HFF-Myc (cell line): ENCODE measurements around the gene UNC13C.

ENCODE experiments used
- DNase-seq: peaks from one replicate; pipeline ENCODE4 v3.0.0-alpha.2; 2011; ENCODE audit warnings: low read depth; ENCODE audit errors: extremely low read depth
- H3K4me3 ChIP-seq: replicated peaks from 2 replicates; pipeline ENCODE4 v1.5.1; 2011; ENCODE audit warnings: low read depth, mild to moderate bottlenecking, control low read depth, low read length
- CTCF ChIP-seq: IDR thresholded peaks from 2 replicates; pipeline ENCODE4 v1.5.1; 2012; ENCODE audit warnings: mild to moderate bottlenecking, low read depth, low read length, control low read depth; ENCODE audit errors: missing control alignments

Gene UNC13C

GRCh38 chr15:54082836-54083492, 104.7 kb downstream of the UNC13C start:
- DNase-seq: no peak
- TF ChIP-seq CTCF: peak; percentile 51
- H3K4me3 ChIP-seq: no peak overlapping the region

GRCh38 chr15:54083501-54083900, 105.3 kb downstream of the UNC13C start:
- H3K4me3 ChIP-seq: no peak overlapping the region
- no peak for DNase-seq
- TF ChIP-seq CTCF: no peak

DNA sequence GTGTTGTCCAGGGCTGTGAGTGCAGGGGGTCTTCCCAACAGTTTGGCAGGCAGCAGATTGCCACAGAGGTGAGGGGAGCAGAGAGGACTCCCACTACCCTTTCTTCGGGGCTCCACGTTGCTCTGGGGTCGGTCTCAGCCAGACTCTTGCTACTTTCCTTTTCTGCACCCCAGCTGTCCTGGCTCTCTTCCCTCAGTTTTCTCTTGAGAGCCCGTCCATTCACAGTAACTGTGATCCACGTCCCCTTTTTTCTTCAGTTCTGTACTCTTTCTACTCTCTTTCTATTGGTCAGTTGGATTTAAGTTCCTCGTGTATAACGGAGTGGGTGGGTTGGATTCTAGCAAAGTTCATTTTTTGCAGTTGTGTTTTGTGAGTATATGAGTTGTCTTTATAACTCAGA, 105.8 kb downstream of the UNC13C start:
- no peak for DNase-seq
- H3K4me3 ChIP-seq: no peak overlapping the region
- no peak for TF ChIP-seq CTCF

GRCh38 chr15:54088837-54089236, 110.6 kb downstream of the UNC13C start:
- no peak for DNase-seq
- no peak overlapping the region for H3K4me3 ChIP-seq
- TF ChIP-seq CTCF: no peak

- TF ChIP-seq CTCF: no peak
- DNase-seq: no peak
- no peak overlapping the region for H3K4me3 ChIP-seq
Measured at GRCh38 chr15:54089776-54090175, 111.5 kb downstream of the UNC13C start.

DNA sequence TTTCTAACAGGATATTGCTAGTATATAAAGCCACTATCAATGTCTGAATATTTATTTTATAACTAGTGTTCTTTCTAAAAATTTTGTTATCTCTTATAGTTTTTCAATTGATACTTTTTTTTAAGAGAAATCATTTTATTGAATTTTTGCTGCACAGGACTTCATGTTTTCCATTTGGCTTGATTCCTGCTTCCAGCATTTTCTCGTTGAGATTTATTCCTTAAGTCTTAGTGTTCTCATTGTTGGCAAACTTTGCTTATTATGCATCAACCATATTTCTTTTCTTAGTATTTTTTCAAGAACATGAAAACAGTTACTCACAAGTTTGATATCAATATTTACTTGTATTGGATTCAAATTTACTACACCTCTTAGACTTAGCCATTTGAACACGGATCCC, 113.4 kb downstream of the UNC13C start:
- no peak for DNase-seq
- TF ChIP-seq CTCF: no peak
- H3K4me3 ChIP-seq: no peak overlapping the region

GRCh38 chr15:54094661-54095060, 116.4 kb downstream of the UNC13C start:
- no peak for DNase-seq
- H3K4me3 ChIP-seq: no peak overlapping the region
- no peak for TF ChIP-seq CTCF
